ENCODE results near the gene DOK1.
A peak's percentile ranks its signal among the peaks of the same experiment; 100 is the strongest.
"Not testable (repeated sequence)": the region's sequence is repeated elsewhere in the genome, so short reads cannot be mapped to it uniquely, and the experiment has no call there.

The DOK1 gene

DNA sequence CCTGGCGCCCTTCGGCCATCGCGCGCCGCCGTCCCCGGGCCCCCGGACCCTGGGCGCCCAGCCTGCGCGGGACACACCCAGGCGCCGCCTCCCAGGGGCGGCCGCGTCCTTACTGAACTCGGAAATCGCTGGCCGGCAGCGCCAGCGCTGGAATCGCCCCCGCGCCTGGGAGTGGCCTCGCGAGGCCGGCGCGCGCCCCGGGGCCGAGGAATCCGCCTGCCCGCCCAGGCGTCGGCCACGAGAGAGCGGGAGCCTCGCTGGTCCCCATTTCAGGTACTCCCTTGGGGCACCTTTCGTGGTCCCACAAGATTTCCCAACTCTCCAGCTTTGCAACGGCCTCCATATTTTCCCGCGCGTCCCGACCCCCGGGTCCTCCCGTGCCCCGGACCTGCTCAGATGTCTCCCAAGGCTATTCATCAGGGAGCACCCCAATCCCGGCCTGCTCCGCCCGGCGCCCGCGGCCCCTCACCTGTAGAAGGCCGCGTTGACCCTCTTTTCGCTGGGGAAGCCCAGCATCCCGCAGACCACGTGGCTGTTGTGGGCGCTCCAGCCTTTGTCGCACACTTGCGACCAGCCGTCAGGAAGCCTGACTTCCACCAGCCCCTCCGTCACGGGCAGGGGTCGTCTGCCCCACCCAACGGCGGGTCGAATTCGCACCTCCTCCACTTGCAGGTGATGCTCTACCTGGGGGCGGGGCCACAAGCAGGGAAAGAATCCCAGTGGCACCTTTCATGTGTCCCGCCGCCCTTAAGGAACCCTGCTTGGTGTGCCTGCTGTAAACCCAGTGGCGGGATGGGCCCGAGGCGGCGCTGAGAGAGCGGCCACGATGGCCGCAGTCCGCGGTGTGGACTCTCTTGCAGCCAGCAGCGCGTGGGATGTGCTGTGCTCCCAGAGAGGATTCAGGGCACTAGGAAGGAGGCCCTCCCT, 5.4 kb upstream of the DOK1 start:
- peak; percentile 50 for DNase-seq (ENCODE audit: low read depth)

DNA sequence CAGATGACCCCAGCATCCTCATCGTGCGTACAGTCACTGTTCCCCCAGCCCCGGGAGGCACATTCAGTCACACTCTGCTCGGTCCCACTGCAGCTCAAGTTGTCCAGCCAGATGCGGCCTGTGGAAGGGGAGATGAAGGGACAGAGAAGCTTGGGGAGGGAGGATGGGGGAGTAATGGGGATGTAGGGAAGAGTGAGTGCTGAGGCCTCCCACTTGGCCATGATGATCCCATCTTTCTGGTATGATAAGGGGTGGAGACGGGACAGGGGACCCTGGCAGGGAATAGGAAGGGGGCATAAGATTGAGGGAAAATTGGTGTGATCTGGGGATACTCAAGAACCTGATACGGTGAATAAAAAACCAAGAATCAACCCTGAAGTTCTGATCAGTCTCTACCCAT, 4.3 kb upstream of the DOK1 start:
- DNase-seq (ENCODE audit: low read depth), result no peak

DNA sequence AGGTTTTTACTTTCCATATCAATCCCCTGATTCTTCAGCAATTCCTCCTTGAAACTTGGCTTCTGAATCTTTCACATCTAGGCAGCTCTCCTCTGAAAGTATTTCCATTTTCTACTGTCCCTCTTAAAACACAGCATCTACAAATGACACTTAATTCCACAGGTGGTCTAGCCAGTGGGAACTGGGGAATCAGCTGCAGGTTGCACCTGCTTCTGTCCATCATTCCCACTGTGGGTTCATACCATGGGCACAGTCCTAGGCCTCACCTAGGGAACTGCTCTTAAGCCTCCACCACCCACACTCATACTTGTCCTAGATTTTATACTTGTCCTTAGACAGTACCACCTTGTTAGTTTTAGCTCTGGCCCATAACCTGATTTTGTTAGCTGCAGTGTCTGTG, 3.0 kb upstream of the DOK1 start:
- DNase-seq (ENCODE audit: low read depth), result no peak

DNA sequence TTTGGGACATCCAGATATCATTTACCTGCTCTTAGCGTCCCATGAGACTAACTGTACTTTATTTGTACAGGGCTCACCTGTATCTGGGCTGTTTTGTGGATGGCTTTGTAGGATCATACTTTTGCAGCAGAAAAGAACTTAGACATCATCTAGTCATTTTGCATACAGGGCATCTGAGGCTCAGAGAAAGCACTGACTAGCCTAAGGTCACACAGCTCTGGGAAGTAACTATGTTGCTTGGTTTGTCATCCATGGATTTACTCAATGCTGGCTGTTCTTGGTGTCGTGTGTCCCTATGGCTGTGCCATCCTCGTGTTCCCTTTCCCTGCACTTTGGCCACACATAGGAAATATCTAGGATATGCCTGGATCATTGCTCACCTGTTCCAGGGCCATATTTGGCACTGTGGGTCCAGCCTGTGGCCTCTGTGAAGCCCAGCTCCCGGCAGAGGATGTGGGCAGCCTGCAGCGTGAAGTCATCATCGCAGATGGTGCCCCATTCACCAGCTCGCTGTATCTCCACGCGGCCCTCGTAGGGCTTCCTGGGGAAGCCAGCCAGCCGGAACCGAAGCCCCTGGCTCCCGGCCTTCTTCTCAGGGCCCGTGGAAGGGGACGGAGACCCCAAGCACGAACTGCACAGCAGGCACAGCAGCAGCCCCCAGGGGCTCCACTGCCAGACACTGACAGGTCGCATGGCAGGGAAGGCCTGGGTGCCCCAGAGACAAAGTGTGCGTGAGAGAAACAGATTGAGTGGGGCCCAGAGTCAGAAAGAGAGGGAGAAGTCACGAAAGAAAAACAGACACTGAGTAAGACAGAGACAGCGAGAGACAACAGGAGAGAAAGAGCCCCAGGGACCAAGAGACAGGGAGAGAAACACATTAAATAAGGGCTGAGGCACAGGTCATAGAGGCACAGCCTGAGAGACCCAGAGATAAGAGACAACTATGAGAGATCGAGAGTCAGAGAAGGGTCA, 2.3 kb upstream of the DOK1 start:
- DNase-seq (ENCODE audit: low read depth), result no peak

DNA sequence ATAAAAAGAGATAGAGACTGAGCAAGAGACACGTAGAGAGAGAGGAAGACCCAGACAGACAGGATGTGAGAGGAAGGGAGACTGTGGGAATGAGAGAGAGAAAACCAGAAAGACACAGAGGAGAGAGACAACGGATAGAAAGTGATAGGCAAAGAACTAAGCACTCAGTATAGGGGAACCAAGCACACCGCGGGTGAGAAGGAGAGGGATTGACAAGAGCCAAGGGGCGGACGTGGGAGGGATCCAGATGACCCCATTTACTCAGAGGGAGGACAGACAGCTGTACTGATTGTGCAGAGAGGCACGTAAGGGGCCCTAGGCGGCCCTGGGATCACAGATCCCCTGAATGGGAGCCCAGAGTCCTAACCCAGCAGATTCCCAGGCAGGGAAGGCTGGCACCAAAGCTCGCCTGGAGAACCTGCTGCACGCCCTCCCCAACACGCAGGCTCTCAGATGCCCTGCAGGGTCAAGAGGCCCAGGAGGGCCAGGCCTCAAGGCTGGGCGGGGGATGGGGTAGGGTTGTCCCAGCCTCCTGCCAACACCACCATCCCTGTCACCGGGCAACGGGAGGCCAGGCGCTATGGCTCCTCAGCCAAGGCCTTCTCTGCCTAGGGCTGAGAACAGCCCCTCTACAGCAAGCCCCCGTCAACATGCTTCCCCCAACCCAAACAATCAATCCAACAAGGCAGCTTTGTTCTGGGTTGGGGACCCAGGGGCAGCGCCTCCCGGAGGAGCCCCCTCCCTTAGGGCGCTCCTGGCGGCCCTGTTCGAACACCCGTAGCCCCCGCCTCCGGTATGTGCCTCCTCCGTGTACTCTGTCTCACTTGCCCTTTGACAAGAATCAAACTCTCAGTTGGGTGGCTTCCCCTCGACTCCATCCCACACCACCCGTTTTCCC, 1.4 kb upstream of the DOK1 start:
- no peak for DNase-seq (ENCODE audit: low read depth)

DNA sequence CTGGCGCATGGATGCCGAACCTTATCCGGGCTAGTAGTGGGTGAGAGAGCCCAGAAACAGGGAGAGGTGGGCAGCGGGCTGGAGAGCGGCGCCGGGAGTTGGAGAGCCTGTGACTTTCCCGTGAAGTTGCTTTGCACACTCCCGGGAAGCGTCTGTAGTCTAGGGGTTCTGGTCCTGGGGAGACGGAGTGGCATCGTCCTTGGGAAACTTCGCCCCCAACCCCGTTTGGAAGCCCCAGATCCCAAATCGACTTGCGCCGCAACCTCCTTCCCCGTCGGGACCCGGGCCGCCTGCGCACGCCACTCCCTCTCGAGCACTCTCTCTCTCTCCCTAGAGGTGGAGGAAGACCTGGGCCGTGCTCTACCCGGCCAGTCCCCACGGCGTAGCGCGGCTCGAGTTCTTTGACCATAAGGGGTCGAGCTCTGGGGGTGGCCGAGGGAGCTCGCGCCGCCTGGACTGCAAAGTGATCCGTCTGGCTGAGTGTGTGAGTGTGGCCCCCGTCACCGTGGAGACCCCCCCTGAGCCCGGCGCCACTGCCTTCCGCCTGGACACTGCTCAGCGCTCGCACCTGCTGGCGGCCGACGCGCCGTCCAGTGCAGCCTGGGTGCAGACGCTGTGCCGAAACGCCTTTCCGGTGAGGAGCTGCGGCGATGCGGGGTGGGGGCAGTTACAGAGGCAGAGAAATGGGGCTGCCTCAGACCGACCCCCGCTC, 456 bp downstream of the DOK1 start:
- peak; percentile 54 for DNase-seq (ENCODE audit: low read depth)

DNA sequence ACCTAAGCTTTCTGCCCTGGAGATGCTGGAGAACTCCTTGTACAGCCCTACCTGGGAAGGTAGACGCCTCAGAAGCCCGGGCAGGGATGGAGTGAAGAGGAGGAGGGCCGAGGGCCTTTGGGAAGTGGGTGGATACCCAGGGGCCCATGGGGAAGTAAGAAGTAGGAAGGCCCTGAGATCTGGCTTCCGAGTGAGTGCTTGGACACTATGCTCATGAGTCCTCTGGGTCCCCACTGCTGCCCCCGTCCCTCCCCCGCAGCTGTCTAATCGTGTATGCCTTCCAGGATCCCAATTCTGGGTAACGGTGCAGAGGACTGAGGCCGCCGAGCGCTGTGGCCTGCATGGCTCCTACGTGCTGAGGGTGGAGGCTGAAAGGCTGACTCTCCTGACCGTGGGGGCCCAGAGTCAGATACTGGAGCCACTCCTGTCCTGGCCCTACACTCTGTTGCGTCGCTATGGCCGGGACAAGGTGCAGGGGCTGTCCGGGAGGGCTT, 1.1 kb downstream of the DOK1 start:
- DNase-seq (ENCODE audit: low read depth), result no peak

DNA sequence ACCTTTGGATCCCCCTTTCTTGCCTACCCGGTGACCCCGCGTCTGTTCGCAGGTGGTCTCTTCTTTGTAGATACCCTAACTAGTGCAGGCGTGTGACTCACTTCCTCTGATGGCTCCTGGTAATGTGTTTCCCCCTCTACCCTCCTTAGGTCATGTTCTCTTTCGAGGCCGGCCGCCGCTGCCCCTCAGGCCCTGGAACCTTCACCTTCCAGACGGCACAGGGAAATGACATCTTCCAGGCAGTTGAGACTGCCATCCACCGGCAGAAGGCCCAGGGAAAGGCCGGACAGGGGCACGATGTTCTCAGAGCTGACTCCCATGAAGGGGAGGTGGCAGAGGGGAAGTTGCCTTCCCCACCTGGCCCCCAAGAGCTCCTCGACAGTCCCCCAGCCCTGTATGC, 1.6 kb downstream of the DOK1 start:
- DNase-seq (ENCODE audit: low read depth), result no peak

DNA sequence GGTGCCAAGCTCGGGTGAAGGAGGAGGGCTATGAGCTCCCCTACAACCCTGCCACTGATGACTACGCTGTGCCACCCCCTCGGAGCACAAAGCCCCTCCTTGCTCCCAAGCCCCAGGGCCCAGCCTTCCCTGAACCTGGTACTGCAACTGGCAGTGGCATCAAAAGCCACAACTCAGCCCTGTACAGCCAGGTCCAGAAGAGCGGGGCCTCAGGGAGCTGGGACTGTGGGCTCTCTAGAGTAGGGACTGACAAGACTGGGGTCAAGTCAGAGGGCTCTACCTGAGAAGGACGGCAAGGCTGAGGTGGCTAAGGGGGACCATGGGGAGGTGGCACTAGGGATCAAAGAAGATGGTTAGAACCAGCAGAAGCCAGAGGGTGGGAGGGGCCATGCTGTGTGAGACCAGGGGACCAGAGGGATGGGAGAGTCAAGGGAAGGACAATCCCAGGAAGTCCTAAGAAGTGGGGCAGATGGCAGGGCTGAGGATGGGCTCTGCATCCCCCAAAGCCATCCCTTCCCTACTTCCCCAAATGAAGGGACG, 2.4 kb downstream of the DOK1 start:
- DNase-seq (ENCODE audit: low read depth), result no peak

DNA sequence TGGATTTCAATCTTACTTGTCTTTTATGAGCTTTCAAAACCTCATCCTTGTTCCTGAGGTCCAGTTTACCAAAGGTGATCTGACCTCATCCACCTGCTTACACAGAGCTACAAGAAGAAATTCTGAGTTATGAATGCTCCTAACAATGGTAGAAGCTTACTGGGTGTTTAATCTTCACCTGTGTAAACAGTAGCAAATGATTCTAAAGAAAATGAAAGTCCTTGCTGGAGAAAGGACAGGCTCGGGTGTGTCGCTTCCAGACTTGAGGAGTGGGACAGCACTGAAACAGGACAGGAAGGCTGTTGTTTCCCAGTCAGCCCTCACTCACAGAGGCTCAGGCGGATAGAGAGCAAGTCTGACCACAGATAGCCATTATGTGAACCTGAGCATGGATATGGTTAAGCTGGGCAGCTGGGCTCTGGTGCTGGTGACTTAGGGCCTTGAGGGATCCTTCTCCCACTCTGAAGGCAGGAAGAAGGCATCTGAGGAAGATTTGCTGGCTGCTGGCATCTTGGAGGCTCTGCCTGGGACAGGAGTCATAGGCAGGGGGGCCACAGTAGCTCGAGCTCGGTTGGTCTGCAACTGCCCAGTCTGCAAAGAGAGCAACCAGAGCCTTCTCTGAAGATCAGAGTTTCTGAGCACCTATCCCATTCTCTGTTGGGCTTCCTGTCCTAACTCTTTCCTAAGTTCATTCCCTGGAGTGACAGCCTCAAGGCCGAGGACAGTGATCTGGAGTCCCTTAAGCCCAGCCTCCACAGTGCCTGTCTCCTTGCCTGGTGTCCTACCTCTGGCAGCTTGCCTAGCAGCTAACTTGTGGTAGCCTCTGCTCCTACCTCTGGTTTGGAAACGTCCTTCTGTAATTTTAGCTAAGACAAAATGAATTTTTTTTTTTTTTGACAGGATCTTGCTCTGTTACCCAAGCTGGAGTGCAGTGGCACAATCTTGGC, 4.0 kb downstream of the DOK1 start:
- DNase-seq (ENCODE audit: low read depth), result no peak

DNA sequence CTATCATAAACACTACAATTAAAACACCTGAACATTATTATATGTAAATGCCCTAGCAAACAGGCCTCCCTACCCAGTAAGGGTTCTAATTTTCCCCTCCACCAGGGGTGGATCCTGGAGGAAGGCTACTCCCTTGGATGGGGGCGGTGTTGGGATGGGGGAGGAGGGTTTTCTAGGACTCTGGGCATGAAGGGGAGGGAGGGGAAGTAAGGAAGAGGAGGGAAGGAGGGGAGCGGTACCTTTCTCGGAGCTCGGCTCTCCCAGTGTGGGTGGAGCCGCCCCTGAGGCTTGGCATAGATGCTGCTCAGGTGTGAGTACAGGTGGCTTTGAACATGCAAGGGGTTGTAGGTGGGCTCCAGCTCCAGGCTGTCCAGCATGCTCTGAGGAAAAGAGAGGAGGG, 5.4 kb downstream of the DOK1 start:
- DNase-seq (ENCODE audit: low read depth), result no peak

DNA sequence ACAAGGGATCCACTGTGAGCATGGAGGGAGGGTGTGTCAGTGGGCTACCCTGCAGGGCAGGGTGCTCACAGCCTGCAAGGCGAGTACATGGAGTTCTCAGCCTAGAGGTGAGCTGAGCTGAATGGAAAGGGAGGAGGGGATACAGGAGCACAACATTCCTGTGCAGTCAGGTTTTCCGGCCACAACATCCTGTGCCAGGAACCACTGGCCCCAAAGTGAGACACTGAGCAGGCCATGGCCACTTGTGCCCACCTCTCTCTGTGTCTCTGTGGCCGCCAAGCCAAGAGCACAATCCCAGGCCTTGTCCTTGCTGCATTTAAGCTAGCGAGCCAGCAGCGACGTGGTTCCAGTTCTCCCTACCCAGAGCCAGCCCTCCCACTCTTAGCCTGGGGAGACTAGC, 6.1 kb downstream of the DOK1 start:
- no peak for DNase-seq (ENCODE audit: low read depth)

DNA sequence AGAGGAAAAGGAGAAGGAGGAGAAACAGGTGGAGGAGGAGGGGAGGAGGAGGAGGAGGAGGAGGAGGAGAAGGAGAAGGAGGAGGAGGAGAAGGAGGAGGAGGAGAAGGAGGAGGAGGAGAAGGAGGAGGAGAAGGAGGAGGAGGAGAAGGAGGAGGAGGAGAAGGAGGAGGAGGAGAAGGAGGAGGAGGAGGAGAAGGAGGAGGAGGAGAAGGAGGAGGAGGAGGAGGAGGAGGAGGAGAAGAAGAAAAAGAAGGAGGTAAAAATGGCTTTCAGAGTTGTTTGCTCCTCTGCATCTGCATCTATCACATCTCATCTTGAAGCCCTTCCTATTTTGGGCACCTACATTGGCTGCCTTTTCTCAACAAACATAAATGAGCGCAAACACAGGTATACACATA, 6.5 kb downstream of the DOK1 start:
- DNase-seq (ENCODE audit: low read depth), result not testable (repeated sequence)

DNA sequence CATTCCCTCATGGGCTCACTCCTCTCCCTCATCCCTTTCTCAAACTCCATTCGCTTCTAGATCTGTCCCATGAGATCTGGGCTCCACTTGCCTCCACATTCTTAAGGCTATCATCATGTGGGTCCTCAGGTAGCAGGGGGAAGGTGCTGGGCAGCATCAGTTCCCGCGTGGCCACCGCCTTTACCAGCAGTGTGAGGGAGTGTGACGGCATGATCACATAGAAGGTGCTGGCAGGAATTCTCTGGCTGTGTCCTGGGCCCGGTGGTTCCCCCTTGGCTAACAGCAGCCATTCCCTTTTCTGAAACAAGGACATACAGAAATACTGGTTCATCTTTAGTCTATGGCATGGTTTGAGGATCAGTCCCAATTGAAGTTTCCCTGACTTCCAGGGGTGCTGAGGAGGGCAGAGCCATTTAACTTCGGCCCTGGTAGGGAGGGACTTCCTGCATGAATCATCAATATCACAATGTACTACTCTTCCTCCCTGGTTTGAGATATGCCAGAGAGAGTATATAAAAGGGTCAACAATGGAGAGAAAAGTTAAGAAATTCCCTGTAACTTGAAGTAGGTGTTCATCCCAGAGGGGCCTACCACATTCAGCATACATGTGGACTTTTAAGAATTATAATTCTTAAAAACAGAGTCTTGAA, 7.7 kb downstream of the DOK1 start:
- DNase-seq (ENCODE audit: low read depth), result no peak

DNA sequence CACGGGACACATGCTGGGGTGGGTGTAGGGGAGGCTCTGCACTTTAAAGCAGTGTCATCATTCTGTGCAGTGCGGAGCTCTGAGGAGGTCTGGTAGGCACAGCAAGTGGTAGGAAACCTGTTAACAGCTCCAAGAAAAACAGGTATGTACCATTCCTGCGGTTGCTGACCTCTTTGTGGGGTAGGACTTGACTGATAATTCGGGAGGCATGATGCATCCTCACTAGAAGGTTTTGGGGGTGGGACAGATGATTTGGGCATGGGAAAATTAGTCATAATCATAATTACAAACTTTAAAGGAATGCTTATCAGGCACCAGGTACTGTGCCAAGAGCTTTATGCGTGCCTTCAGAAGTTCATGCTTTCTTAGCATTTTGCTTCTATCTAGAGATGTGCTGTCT, 9.7 kb downstream of the DOK1 start:
- no peak for DNase-seq (ENCODE audit: low read depth)

DNA sequence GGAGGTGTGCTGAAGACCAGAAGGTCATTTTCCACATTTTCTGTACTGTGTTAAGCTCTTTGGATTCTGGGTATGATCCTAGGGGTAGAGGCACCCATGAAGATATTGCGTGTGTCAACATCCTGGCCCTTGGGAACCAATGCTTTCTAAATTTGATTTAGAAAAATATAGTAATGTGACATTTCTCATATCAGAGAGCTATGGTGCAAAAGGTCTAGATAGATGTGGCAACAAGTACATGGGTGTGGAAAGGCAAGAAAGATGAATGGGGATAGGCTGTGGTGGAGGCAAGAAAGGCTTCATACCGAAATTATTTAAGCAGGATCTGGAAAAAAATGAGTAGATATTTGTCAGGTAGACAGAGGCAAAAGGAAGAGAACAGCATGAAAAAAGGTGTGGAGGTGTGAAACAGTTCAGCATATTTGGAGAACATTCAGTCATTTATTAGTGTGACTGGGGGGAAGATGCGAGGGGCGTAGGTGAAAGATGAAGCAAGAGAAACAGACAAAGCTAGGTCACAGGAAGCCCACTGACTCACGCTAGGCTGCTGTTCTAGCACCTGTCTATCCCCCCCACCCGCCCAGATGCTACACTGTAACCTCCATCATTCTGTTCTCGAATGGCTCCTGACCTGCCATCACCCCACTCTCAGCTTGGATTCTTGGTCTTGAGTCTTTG, 11.7 kb downstream of the DOK1 start:
- no peak for DNase-seq (ENCODE audit: low read depth)

DNA sequence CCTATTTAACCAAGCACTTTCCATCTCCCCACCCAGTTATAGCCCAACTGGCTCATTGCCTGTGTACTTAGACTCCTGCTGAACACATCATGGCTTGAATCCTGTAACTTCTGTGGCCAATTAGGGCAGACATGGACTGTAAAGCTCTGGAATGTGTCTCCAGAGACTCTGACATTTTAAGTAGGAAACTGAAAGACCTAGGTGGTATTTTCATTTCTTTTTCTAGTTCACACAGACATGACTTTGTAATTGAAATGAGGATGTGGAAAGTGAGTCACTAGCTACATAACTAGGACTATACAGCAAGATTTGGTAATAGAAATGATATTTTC, 12.2 kb downstream of the DOK1 start:
- DNase-seq (ENCODE audit: low read depth), result peak; percentile 85

DNA sequence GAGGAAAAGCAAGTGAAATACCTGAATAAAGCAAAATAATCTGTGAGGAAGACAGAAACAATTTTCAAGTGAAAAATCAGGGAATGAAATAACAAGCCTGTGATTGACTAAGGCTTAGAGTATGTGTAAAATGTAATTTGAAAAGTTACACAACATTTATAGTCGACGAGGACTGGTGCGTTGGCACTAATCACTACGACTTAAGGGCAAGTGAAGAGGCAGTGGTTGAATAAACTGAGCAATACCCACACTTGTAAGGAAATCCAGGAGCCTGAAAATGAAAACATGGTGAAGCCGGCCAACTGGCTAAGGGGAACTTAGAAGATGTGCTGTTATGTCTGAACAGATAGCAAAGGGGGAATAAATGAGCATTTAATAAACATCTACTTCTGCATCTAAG, 13.4 kb downstream of the DOK1 start:
- DNase-seq (ENCODE audit: low read depth), result peak; percentile 93

DNA sequence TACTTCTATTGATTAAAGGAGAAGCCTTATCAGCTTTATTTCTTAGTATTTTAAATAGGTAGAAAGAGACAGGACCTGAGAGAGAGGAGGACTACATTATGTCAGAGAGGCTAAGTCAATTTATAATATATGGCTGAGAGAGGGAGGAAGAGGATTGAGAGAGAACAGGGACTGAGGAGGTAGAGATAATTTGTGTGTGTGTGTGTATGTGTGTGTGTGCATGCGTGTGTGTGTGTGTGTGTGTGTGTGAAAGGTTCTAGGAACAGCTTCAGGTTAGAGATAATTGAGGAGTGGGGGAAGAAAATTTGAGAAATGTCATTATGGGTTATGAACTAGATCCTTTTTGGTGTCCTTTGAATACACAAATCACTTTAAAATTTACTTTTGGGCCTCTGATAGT, 15.2 kb downstream of the DOK1 start:
- DNase-seq (ENCODE audit: low read depth), result no peak

Data from iris pigment epithelial cell (primary cell).